SK-N-SH (cell line): ENCODE results near the gene DOK7. TPM values are rescaled to one million over a fixed set of nuclear protein-coding genes. Genes with fewer than 3 reads are reported as not detected.

ENCODE experiments used
- CTCF ChIA-PET: fragments of 300-600, 350-600 bp; formaldehyde crosslinking; extraction: SDS; loops from one replicate; lab custom pipeline; 2021; lab: Yijun Ruan, JAX
- POLR2A ChIA-PET: fragments of 350-600 bp; sonication (Branson Sonifier 250); formaldehyde crosslinking; extraction: SDS; loops from one replicate; lab custom pipeline; 2020; ENCODE audit warnings: antibody characterized with exemption, inconsistent platforms; lab: Yijun Ruan, JAX
- DNase-seq: peaks from one replicate; pipeline ENCODE4 v3.0.0; 2012
- H2AFZ ChIP-seq: fragments of 200-600 bp; sonication (generic); 2 replicates; pipeline ENCODE4 v1.8.1; 2016; ENCODE audit warnings: antibody characterized with exemption, mild to moderate bottlenecking, low read depth
- H3F3A ChIP-seq: fragments of 200-600 bp; sonication (generic); replicated peaks from 2 replicates; pipeline ENCODE3; 2016; ENCODE audit warnings: antibody characterized with exemption, mild to moderate bottlenecking; ENCODE audit not compliant: insufficient read depth
- H3K27ac ChIP-seq, 2 experiments: fragments of 200-500 bp in 1 of 2; fragments of 200-600 bp in 1 of 2; sonication (Bioruptor generic) in 1 of 2; sonication (generic), shearing (Covaris generic) in 1 of 2; 2 replicates each; pipeline versions ENCODE4 v1.5.1 to v1.6.1; 2014 to 2016; ENCODE audit warnings: low read depth in 2 of 2, inconsistent platforms in 1 of 2, low read length in 1 of 2, mild to moderate bottlenecking in 1 of 2, mixed read lengths in 1 of 2
- H3K27me3 ChIP-seq: fragments of 200-600 bp; sonication (generic), shearing (Covaris generic); 2 replicates; pipeline ENCODE4 v1.6.1; 2016; ENCODE audit warnings: mixed run types; ENCODE audit not compliant: insufficient read depth
- H3K36me3 ChIP-seq, 2 experiments: fragments of 200-500 bp in 1 of 2; fragments of 200-600 bp in 1 of 2; sonication (Bioruptor generic) in 1 of 2; sonication (generic) in 1 of 2; replicated peaks in 1 of 2; 2 replicates each; pipeline versions ENCODE3 to v1.5.1; 2014 to 2016; ENCODE audit warnings: low read length in 1 of 2, mild to moderate bottlenecking in 1 of 2; ENCODE audit not compliant: insufficient read depth in 2 of 2, control insufficient read depth in 1 of 2
- H3K4me1 ChIP-seq, 2 experiments: fragments of 200-500 bp in 1 of 2; fragments of 200-600 bp in 1 of 2; sonication (Bioruptor generic) in 1 of 2; sonication (generic), shearing (Covaris generic) in 1 of 2; 2 replicates each; pipeline versions ENCODE4 v1.5.1 to v1.6.1; 2014 to 2016; ENCODE audit warnings: low read depth in 1 of 2, low read length in 1 of 2, mixed run types in 1 of 2; ENCODE audit not compliant: insufficient read depth in 2 of 2, control insufficient read depth in 1 of 2
- H3K4me2 ChIP-seq: fragments of 200-600 bp; sonication (generic), shearing (Covaris generic); 2 replicates; pipeline ENCODE4 v1.6.1; 2017; ENCODE audit warnings: mixed run types
- H3K4me3 ChIP-seq, 2 experiments: fragments of 200-500 bp in 1 of 2; fragments of 200-600 bp in 1 of 2; sonication (Bioruptor generic) in 1 of 2; sonication (generic), shearing (Covaris generic) in 1 of 2; 2 replicates each; pipeline versions ENCODE4 v1.5.1 to v1.8.1; 2014 to 2016; ENCODE audit warnings: low read depth in 2 of 2, inconsistent platforms in 1 of 2, low read length in 1 of 2, mild to moderate bottlenecking in 1 of 2, mixed read lengths in 1 of 2, moderate library complexity in 1 of 2
- H3K79me2 ChIP-seq: fragments of 200-600 bp; sonication (generic); 2 replicates; pipeline ENCODE4 v1.8.1; 2017; ENCODE audit warnings: mild to moderate bottlenecking; ENCODE audit not compliant: insufficient read depth
- H3K9ac ChIP-seq: fragments of 200-600 bp; sonication (generic); 2 replicates; pipeline ENCODE4 v1.6.1; 2017; ENCODE audit warnings: mixed run types
- H3K9me2 ChIP-seq: fragments of 200-600 bp; sonication (generic); 2 replicates; pipeline ENCODE4 v1.6.1; 2017; ENCODE audit warnings: mixed run types
- H3K9me3 ChIP-seq: fragments of 200-600 bp; sonication (generic); 2 replicates; pipeline ENCODE4 v1.6.1; 2017; ENCODE audit warnings: mixed run types, mild to moderate bottlenecking, moderate library complexity
- H4K20me1 ChIP-seq: fragments of 200-600 bp; sonication (generic); 2 replicates; pipeline ENCODE4 v1.6.1; 2017; ENCODE audit warnings: mild to moderate bottlenecking, mixed run types; ENCODE audit not compliant: insufficient read depth
- CTCF ChIP-seq: fragments of 200-600 bp; sonication (generic); IDR thresholded peaks from 2 replicates; pipeline ENCODE4 v1.6.1; 2017; ENCODE audit warnings: antibody characterized with exemption, mild to moderate bottlenecking, moderate library complexity
- EZH2phosphoT487 ChIP-seq: fragments of 200-600 bp; sonication (generic); IDR thresholded peaks from 2 replicates; pipeline ENCODE4 v1.6.1; 2017; ENCODE audit warnings: low read depth, mixed run types, mild to moderate bottlenecking, antibody characterized with exemption, moderate library complexity, borderline replicate concordance
- FOXM1 ChIP-seq: IDR thresholded peaks from 2 replicates; pipeline ENCODE4 v1.4.0; 2012; ENCODE audit warnings: low read depth, mild to moderate bottlenecking
- MAX ChIP-seq: IDR thresholded peaks from 2 replicates; pipeline ENCODE4 v1.4.0; 2012; ENCODE audit warnings: low read depth
- MEF2A ChIP-seq: IDR thresholded peaks from 2 replicates; pipeline ENCODE4 v1.4.0; 2012; ENCODE audit warnings: low read depth, borderline replicate concordance
- NFIC ChIP-seq: IDR thresholded peaks from 2 replicates; pipeline ENCODE4 v1.4.0; 2012; ENCODE audit warnings: borderline replicate concordance
- NRF1 ChIP-seq: IDR thresholded peaks from 2 replicates; pipeline ENCODE4 v1.6.1; 2012; ENCODE audit warnings: low read depth, mild to moderate bottlenecking, low read length
- PBX3 ChIP-seq: IDR thresholded peaks from 2 replicates; pipeline ENCODE4; 2012
- POLR2AphosphoS5 ChIP-seq: IDR thresholded peaks from 2 replicates; pipeline ENCODE4 v1.6.1; 2012; ENCODE audit warnings: low read depth, low read length
- RCOR1 ChIP-seq: fragments of 150-350 bp; IDR thresholded peaks from 2 replicates; pipeline ENCODE4 v1.6.1; 2017; ENCODE audit warnings: antibody characterized with exemption, low read length
- REST ChIP-seq: IDR thresholded peaks from 2 replicates; pipeline ENCODE4 v1.6.1; 2012; ENCODE audit warnings: mild to moderate bottlenecking, low read depth, low read length, moderate library complexity
- SMC3 ChIP-seq: IDR thresholded peaks from 2 replicates; pipeline ENCODE4 v1.6.1; 2012; ENCODE audit warnings: low read depth, low read length, improper control_type of control experiment
- TCF12 ChIP-seq: IDR thresholded peaks from 2 replicates; pipeline ENCODE4 v1.4.0; 2012
- USF1 ChIP-seq: IDR thresholded peaks from 2 replicates; pipeline ENCODE4 v1.4.0; 2012; ENCODE audit warnings: low read depth, borderline replicate concordance
- ZBTB33 ChIP-seq: IDR thresholded peaks from 2 replicates; pipeline ENCODE4 v1.4.0; 2012; ENCODE audit warnings: low read depth, borderline replicate concordance
- WGBS: methylation state at CpG from one replicate; pipeline ENCODE4 v1.1.6; 2017; ENCODE audit warnings: low lambda C conversion rate; 5-methylcytosine and 5-hydroxymethylcytosine counted together
- polyA plus RNA-seq, 3 experiments: library from polyadenylated mRNA; depleted of rRNA; stranded (reverse); fragments of >200 nt; gene quantifications; 2 replicates each; pipeline ENCODE4 v1.2.3, GENCODE V29; 2012

DOK7 gene
- polyA plus RNA-seq, 1 of the 3 experiments (the other 2 are of a cell fraction): not detected

GRCh38 chr4:3519468-3520264, 56.6 kb downstream of the DOK7 start:
- Histone ChIP-seq H3K4me3 (no peak overlapping the region), H3K79me2 (no peaks in the 10 kb centered on the region), H2AFZ (no peak overlapping the region), H3K36me3 (peaks cover 0 to 90% of the 10 kb centered on the region in 2 experiments), H3K9me2 (no peaks in the 10 kb centered on the region), H3K9ac (no peak overlapping the region), H3K4me2 (no peak overlapping the region), H3F3A (no peaks in the 10 kb centered on the region), H3K9me3 (no peaks in the 10 kb centered on the region), H3K27me3 (no peaks in the 10 kb centered on the region), H4K20me1 (no peaks in the 10 kb centered on the region), H3K27ac (no peak overlapping the region), H3K4me1 (no peaks in the 10 kb centered on the region)
- ChIA-PET POLR2A (no interaction called here), CTCF (no interaction called here)
- no peak for TF ChIP-seq RCOR1
- no peak for DNase-seq
- WGBS: 97% methylated on average over 19 of the region's 23 CpGs

- H3K27me3 ChIP-seq: no peaks in the 10 kb centered on the region
- peaks cover 0 to 90% of the 10 kb centered on the region in 2 experiments for H3K36me3 ChIP-seq
Observed at GRCh38 chr4:3520276-3520675, 57.2 kb downstream of the DOK7 start.

More at GRCh38 chr4:3520276-3520675, 57.2 kb downstream of the DOK7 start:
- whole genome bisulfite sequencing: 92% methylated on average over 11 of the region's 11 CpGs
- POLR2A ChIA-PET: no interaction called here
- Histone ChIP-seq H3K9ac (no peak overlapping the region), H3K4me1 (no peaks in the 10 kb centered on the region), H3K27ac (no peak overlapping the region), H3K4me2 (no peak overlapping the region), H3K9me2 (no peaks in the 10 kb centered on the region)
- DNase-seq: no peak
- TF ChIP-seq SMC3 (no peak), POLR2AphosphoS5 (no peak), REST (no peak), NRF1 (no peak), EZH2phosphoT487 (no peak), ZBTB33 (no peak), USF1 (no peak), MEF2A (no peak), TCF12 (no peak), MAX (no peak), CTCF (no peak), FOXM1 (no peak), NFIC (no peak), PBX3 (no peak), RCOR1 (no peak)
- TF ChIP-seq, all 33 proteins: peak for 0
- Histone ChIP-seq H3K9me3 (no peaks in the 10 kb centered on the region), H3F3A (no peaks in the 10 kb centered on the region), H4K20me1 (0 out of 2 replicates have a peak, but pooled peaks cover under 1% of the 10 kb centered on the region), H3K4me3 (no peak overlapping the region), H3K79me2 (no peaks in the 10 kb centered on the region), H2AFZ (no peak overlapping the region)
- CTCF ChIA-PET: interaction anchor here (0.7 kb wide), 1 partner anchor 93 kb away, joined by 3 read pairs; no protein-coding TSS in a partner anchor
